ENCODE data around the gene RAB11A. TPM values are rescaled to one million over a fixed set of nuclear protein-coding genes. Genes with fewer than 3 reads are reported as not detected.

The RAB11A gene
- total RNA-seq, 1 experiment from 2014 or later, result 245 TPM

GRCh38 chr15:65888981-65889380 lies 19.7 kb downstream of the RAB11A start (continued):
- TF ChIP-seq NFE2L1 (CRISPR knock-in tag; IDR thresholded peaks at IDR 0.05), result no peak
- no peak for TF ChIP-seq ETV6 (CRISPR knock-in tag; IDR thresholded peaks at IDR 0.05)
- TF ChIP-seq ZNF425 (CRISPR knock-in tag; conservative IDR thresholded peaks at IDR 0.05), result no peak
- TF ChIP-seq PRDM15 (CRISPR knock-in tag; IDR thresholded peaks at IDR 0.05), result no peak
- TF ChIP-seq FOXK1 (CRISPR knock-in tag; IDR thresholded peaks at IDR 0.05), result no peak
- no peak for TF ChIP-seq JUN (CRISPR knock-in tag; IDR thresholded peaks at IDR 0.05)
- TF ChIP-seq FOXJ3 (CRISPR knock-in tag; IDR thresholded peaks at IDR 0.05; ENCODE audit: borderline replicate concordance), result no peak
- TF ChIP-seq HMGXB4 (CRISPR knock-in tag; IDR thresholded peaks at IDR 0.05), result no peak
- no peak for TF ChIP-seq MLX (CRISPR knock-in tag; IDR thresholded peaks at IDR 0.05)
- TF ChIP-seq HMGA2 (CRISPR knock-in tag; IDR thresholded peaks at IDR 0.05), result no peak
- no peak for TF ChIP-seq ZNF281 (CRISPR knock-in tag; IDR thresholded peaks at IDR 0.05)
- no peak for TF ChIP-seq ELF4 (CRISPR knock-in tag; IDR thresholded peaks at IDR 0.05; ENCODE audit: low read depth)

- peaks cover 3% of the 10 kb centered on the region; the same call in 1 of the 2 replicates for H3K4me1 Mint-ChIP-seq
- ChIA-PET POLR2A (no interaction called here), CTCF (no interaction called here)
- TF ChIP-seq OVOL2 (CRISPR knock-in tag; IDR thresholded peaks at IDR 0.05; ENCODE audit: borderline replicate concordance) (no peak), CREB1 (CRISPR knock-in tag; IDR thresholded peaks at IDR 0.05) (no peak), ELF4 (CRISPR knock-in tag; IDR thresholded peaks at IDR 0.05; ENCODE audit: low read depth) (no peak), USF1 (CRISPR knock-in tag; IDR thresholded peaks at IDR 0.05) (no peak), ZNF396 (CRISPR knock-in tag; IDR thresholded peaks at IDR 0.05; ENCODE audit: borderline replicate concordance) (no peak), ZBTB21 (CRISPR knock-in tag; IDR thresholded peaks at IDR 0.05; ENCODE audit: borderline replicate concordance) (no peak), ESRRA (CRISPR knock-in tag; IDR thresholded peaks at IDR 0.05; ENCODE audit: borderline replicate concordance) (no peak), TP53 (CRISPR knock-in tag; IDR thresholded peaks at IDR 0.05) (no peak), NR1H2 (CRISPR knock-in tag; IDR thresholded peaks at IDR 0.05) (no peak), TEAD1 (CRISPR knock-in tag; IDR thresholded peaks at IDR 0.05) (no peak), GABPB1 (CRISPR knock-in tag; IDR thresholded peaks at IDR 0.05) (no peak)
- H3K9me3 Mint-ChIP-seq, result no peaks in the 10 kb centered on the region
- DNase-seq (ENCODE audit: low spot score) (no peak), ATAC-seq (no peak)
- H3K36me3 Mint-ChIP-seq, result peaks cover 23% of the 10 kb centered on the region
- H3K4me3 Mint-ChIP-seq, result no peak overlapping the region
- H3K27me3 Mint-ChIP-seq (ENCODE audit: low read depth), result no peaks in the 10 kb centered on the region
- no peak overlapping the region for H3K27ac Mint-ChIP-seq
Observed at GRCh38 chr15:65893060-65893459, 23.8 kb downstream of the RAB11A start.

Measured in WTC11 (cell line).